ENCODE data around the gene HIPK4.

The HIPK4 gene

GRCh38 chr19:40425450-40426287 lies 35.7 kb upstream of the HIPK4 start, which contains the start of gene SERTAD1:
TSS of gene SERTAD1 (minus strand) at chr19:40425992. CDS start at chr19:40423546, 2,446 bp downstream.
- peak within 1 kb of the TSS; percentile 96 for H3K27ac Mint-ChIP-seq
- TF ChIP-seq CTCF (IDR thresholded peaks at IDR 0.05) = peak; percentile 76
- no peaks in the 10 kb centered on the region for H3K9me3 Mint-ChIP-seq
- H3K27me3 Mint-ChIP-seq (ENCODE audit: low read depth, poor library complexity) = peaks cover 9% of the 10 kb centered on the region
- H3K4me1 Mint-ChIP-seq = peaks cover 32% of the 10 kb centered on the region
- peak; percentile 100 for DNase-seq
- H3K4me3 Mint-ChIP-seq = peak within 1 kb of the TSS; percentile 90
- H3K36me3 Mint-ChIP-seq (ENCODE audit: low read depth) = peaks cover 4% of the 10 kb centered on the region

- Mint-ChIP-seq H3K4me1 (peaks cover 32% of the 10 kb centered on the region), H3K36me3 (ENCODE audit: low read depth) (peaks cover 4% of the 10 kb centered on the region), H3K4me3 (peak overlapping the region; percentile 90), H3K27me3 (ENCODE audit: low read depth, poor library complexity) (peaks cover 9% of the 10 kb centered on the region), H3K27ac (peak overlapping the region; percentile 96), H3K9me3 (no peaks in the 10 kb centered on the region)
- DNase-seq = no peak
- no peak for TF ChIP-seq CTCF (IDR thresholded peaks at IDR 0.05)
Measured at GRCh38 chr19:40424637-40425449, 34.9 kb upstream of the HIPK4 start.

- no peak for TF ChIP-seq CTCF (IDR thresholded peaks at IDR 0.05)
- H3K4me3 Mint-ChIP-seq = no peak overlapping the region
Measured at GRCh38 chr19:40423938-40424337, 34.0 kb upstream of the HIPK4 start.

GRCh38 chr19:40422748-40423566 lies 33.0 kb upstream of the HIPK4 start:
- Mint-ChIP-seq H3K9me3 (no peaks in the 10 kb centered on the region), H3K27me3 (ENCODE audit: low read depth, poor library complexity) (peaks cover 10% of the 10 kb centered on the region), H3K4me1 (peaks cover 42% of the 10 kb centered on the region), H3K4me3 (no peak overlapping the region), H3K36me3 (ENCODE audit: low read depth) (peaks cover 4% of the 10 kb centered on the region), H3K27ac (no peak overlapping the region)
- TF ChIP-seq CTCF (IDR thresholded peaks at IDR 0.05) = no peak
- DNase-seq = no peak

More at GRCh38 chr19:40423938-40424337, 34.0 kb upstream of the HIPK4 start:
- H3K9me3 Mint-ChIP-seq = no peaks in the 10 kb centered on the region
- H3K36me3 Mint-ChIP-seq (ENCODE audit: low read depth) = peaks cover 4% of the 10 kb centered on the region
- H3K27ac Mint-ChIP-seq = no peak overlapping the region
- H3K27me3 Mint-ChIP-seq (ENCODE audit: low read depth, poor library complexity) = peaks cover 9% of the 10 kb centered on the region
- no peak for DNase-seq
- H3K4me1 Mint-ChIP-seq = peaks cover 35% of the 10 kb centered on the region

- Mint-ChIP-seq H3K27me3 (ENCODE audit: low read depth, poor library complexity) (peaks cover 7% of the 10 kb centered on the region), H3K36me3 (ENCODE audit: low read depth) (peaks cover 4% of the 10 kb centered on the region), H3K27ac (peak overlapping the region; percentile 90), H3K4me1 (peaks cover 50% of the 10 kb centered on the region), H3K9me3 (no peaks in the 10 kb centered on the region), H3K4me3 (peak overlapping the region; percentile 79)
- no peak for TF ChIP-seq CTCF (IDR thresholded peaks at IDR 0.05)
- DNase-seq = no peak
Measured at GRCh38 chr19:40421993-40422747, 32.2 kb upstream of the HIPK4 start.

Data from nephron progenitor cell (in vitro differentiated cells).